HEK293 (cell line): ENCODE results near the gene GPS1.
A peak's percentile ranks its signal among the peaks of the same experiment; 100 is the strongest.

Experiments used
- CTCF ChIA-PET: fragments of 350-600 bp; formaldehyde crosslinking; extraction: SDS; loops from one replicate; lab custom pipeline; 2021; ENCODE audit warnings: antibody characterized with exemption; lab: Yijun Ruan, JAX
- POLR2A ChIA-PET: fragments of 300-600 bp; formaldehyde crosslinking; extraction: SDS; loops from one replicate; lab custom pipeline; 2020; ENCODE audit warnings: antibody characterized with exemption, inconsistent platforms; lab: Yijun Ruan, JAX
- H3K27ac ChIP-seq: fragments of 200-500 bp; sonication (Bioruptor generic); 2 replicates; pipeline ENCODE4 v1.5.1; 2014; ENCODE audit warnings: low read depth, low read length, control low read depth, inconsistent platforms; ENCODE audit errors: extremely low read depth
- H3K36me3 ChIP-seq, 2 experiments: fragments of 200-500 bp in 1 of 2; sonication (Bioruptor generic) in 1 of 2; 1 replicate in 1 of 2; 2 replicates in 1 of 2; pipeline ENCODE4 v1.5.1; 2014 to 2017; ENCODE audit warnings: inconsistent platforms in 2 of 2, low read length in 2 of 2; ENCODE audit not compliant: control insufficient read depth in 2 of 2, insufficient read depth in 1 of 2
- H3K4me1 ChIP-seq: fragments of 200-500 bp; sonication (Bioruptor generic); 2 replicates; pipeline ENCODE4 v1.5.1; 2014; ENCODE audit warnings: mild to moderate bottlenecking, low read length, inconsistent platforms; ENCODE audit not compliant: control insufficient read depth, insufficient read depth
- H3K4me3 ChIP-seq: 2 replicates; pipeline ENCODE4 v1.5.1; 2011; ENCODE audit warnings: low read depth, mild to moderate bottlenecking, control low read depth, low read length, moderate library complexity
- H3K9me3 ChIP-seq: fragments of 200-500 bp; sonication (Bioruptor generic); 2 replicates; pipeline ENCODE4 v1.5.1; 2014; ENCODE audit warnings: low read depth, low read length, inconsistent platforms; ENCODE audit not compliant: control insufficient read depth, insufficient read depth
- EGR2 ChIP-seq: fragments of 450-650 bp; formaldehyde crosslinking; IDR thresholded peaks from 2 replicates; pipeline ENCODE4 v1.5.1; 2016; ENCODE audit warnings: low read depth, missing biosample characterization, missing genetic modification characterization
- HOXC10 ChIP-seq: sonication (generic); formaldehyde crosslinking; IDR thresholded peaks from 2 replicates; pipeline ENCODE4 v1.8.1; 2023; ENCODE audit warnings: mild to moderate bottlenecking, missing genetic modification reagents
- RBAK ChIP-seq: fragments of 450-650 bp; formaldehyde crosslinking; IDR thresholded peaks from 2 replicates; pipeline ENCODE4 v1.5.1; 2016; ENCODE audit warnings: missing biosample characterization, missing genetic modification characterization
- REST ChIP-seq: fragments of 450-650 bp; formaldehyde crosslinking; IDR thresholded peaks from 2 replicates; pipeline ENCODE4 v1.5.1; 2016; ENCODE audit warnings: missing biosample characterization, missing genetic modification characterization
- SCRT2 ChIP-seq: fragments of 450-650 bp; formaldehyde crosslinking; IDR thresholded peaks from 2 replicates; pipeline ENCODE4 v1.5.1; 2016; ENCODE audit warnings: missing biosample characterization, missing genetic modification characterization
- ZBTB20 ChIP-seq: fragments of 450-650 bp; formaldehyde crosslinking; IDR thresholded peaks from 2 replicates; pipeline ENCODE4 v1.5.1; 2016; ENCODE audit warnings: missing biosample characterization, missing genetic modification characterization
- ZFHX2 ChIP-seq: fragments of 450-650 bp; formaldehyde crosslinking; conservative IDR thresholded peaks from 2 replicates; pipeline ENCODE4 v1.5.1; 2016; ENCODE audit warnings: missing biosample characterization, missing genetic modification characterization
- ZFP3 ChIP-seq: fragments of 450-650 bp; formaldehyde crosslinking; IDR thresholded peaks from 2 replicates; pipeline ENCODE4 v1.5.1; 2016; ENCODE audit warnings: low read depth, missing biosample characterization, missing genetic modification characterization
- ZNF2 ChIP-seq: fragments of 450-650 bp; formaldehyde crosslinking; IDR thresholded peaks from 2 replicates; pipeline ENCODE4 v1.5.1; 2016; ENCODE audit warnings: missing biosample characterization, missing genetic modification characterization
- ZNF221 ChIP-seq: fragments of 450-650 bp; formaldehyde crosslinking; IDR thresholded peaks from 2 replicates; pipeline ENCODE4 v1.5.1; 2017; ENCODE audit warnings: missing biosample characterization, missing genetic modification characterization, borderline replicate concordance
- ZNF24 ChIP-seq: fragments of 450-650 bp; formaldehyde crosslinking; IDR thresholded peaks from 2 replicates; pipeline ENCODE4 v1.5.1; 2016; ENCODE audit warnings: missing biosample characterization, missing genetic modification characterization
- ZNF266 ChIP-seq: fragments of 450-650 bp; formaldehyde crosslinking; IDR thresholded peaks from 2 replicates; pipeline ENCODE4 v1.5.1; 2016; ENCODE audit warnings: missing biosample characterization, missing genetic modification characterization, low read depth
- ZNF404 ChIP-seq: fragments of 450-650 bp; formaldehyde crosslinking; IDR thresholded peaks from 2 replicates; pipeline ENCODE4 v1.5.1; 2017; ENCODE audit warnings: missing biosample characterization, missing genetic modification characterization
- ZNF423 ChIP-seq: fragments of 450-650 bp; formaldehyde crosslinking; IDR thresholded peaks from 2 replicates; pipeline ENCODE4 v1.5.1; 2016; ENCODE audit warnings: missing biosample characterization, missing genetic modification characterization
- ZNF433 ChIP-seq: fragments of 450-650 bp; formaldehyde crosslinking; IDR thresholded peaks from 2 replicates; pipeline ENCODE4 v1.5.1; 2016; ENCODE audit warnings: missing biosample characterization, missing genetic modification characterization, low read depth
- ZNF558 ChIP-seq: fragments of 450-650 bp; formaldehyde crosslinking; IDR thresholded peaks from 2 replicates; pipeline ENCODE4 v1.5.1; 2016; ENCODE audit warnings: missing biosample characterization, missing genetic modification characterization
- ZNF585B ChIP-seq: fragments of 450-650 bp; formaldehyde crosslinking; IDR thresholded peaks from 2 replicates; pipeline ENCODE4 v1.5.1; 2016; ENCODE audit warnings: missing biosample characterization, missing genetic modification characterization
- ZNF600 ChIP-seq: fragments of 450-650 bp; formaldehyde crosslinking; IDR thresholded peaks from 2 replicates; pipeline ENCODE4 v1.5.1; 2016; ENCODE audit warnings: missing biosample characterization, missing genetic modification characterization
- ZNF610 ChIP-seq: fragments of 450-650 bp; formaldehyde crosslinking; IDR thresholded peaks from 2 replicates; pipeline ENCODE4 v1.5.1; 2016; ENCODE audit warnings: missing biosample characterization, missing genetic modification characterization, borderline replicate concordance
- ZNF626 ChIP-seq: fragments of 450-650 bp; sonication (Bioruptor Pico); formaldehyde crosslinking; IDR thresholded peaks from 2 replicates; pipeline ENCODE4 v1.5.1; 2018; ENCODE audit warnings: missing biosample characterization, missing genetic modification characterization, inconsistent platforms
- ZNF629 ChIP-seq: fragments of 450-650 bp; formaldehyde crosslinking; IDR thresholded peaks from 2 replicates; pipeline ENCODE4 v1.5.1; 2017; ENCODE audit warnings: missing biosample characterization, missing genetic modification characterization
- ZNF785 ChIP-seq: fragments of 450-650 bp; formaldehyde crosslinking; IDR thresholded peaks from 2 replicates; pipeline ENCODE4 v1.5.1; 2016; ENCODE audit warnings: missing biosample characterization, missing genetic modification characterization
- ZNF843 ChIP-seq: fragments of 450-650 bp; formaldehyde crosslinking; IDR thresholded peaks from 2 replicates; pipeline ENCODE4 v1.5.1; 2016; ENCODE audit warnings: missing biosample characterization, missing genetic modification characterization
- ZSCAN18 ChIP-seq: fragments of 450-650 bp; formaldehyde crosslinking; IDR thresholded peaks from 2 replicates; pipeline ENCODE4 v1.5.1; 2016; ENCODE audit warnings: missing biosample characterization, missing genetic modification characterization
- TF ChIP-seq, protein P1 (sequence below): fragments of 450-650 bp; formaldehyde crosslinking; IDR thresholded peaks from 2 replicates; pipeline ENCODE4 v1.5.1; 2016; ENCODE audit warnings: missing biosample characterization, missing genetic modification characterization
- TF ChIP-seq, protein P2 (sequence below): fragments of 450-650 bp; formaldehyde crosslinking; IDR thresholded peaks from 2 replicates; pipeline ENCODE4 v1.5.1; 2016; ENCODE audit warnings: missing biosample characterization, missing genetic modification characterization

Gene GPS1

GRCh38 chr17:82080789-82081464 lies 29.2 kb downstream of the GPS1 start:
- POLR2A ChIA-PET, result interaction anchor here (0.7 to 1.9 kb wide), 6 partner anchors 11 to 25 kb away, joined by 3 to 9 read pairs (median 4); no protein-coding TSS in a partner anchor
- Histone ChIP-seq H3K27ac (no peak overlapping the region), H3K36me3 (peaks cover 16 to 85% of the 10 kb centered on the region in 2 experiments), H3K4me3 (no peak overlapping the region), H3K4me1 (no peaks in the 10 kb centered on the region), H3K9me3 (no peaks in the 10 kb centered on the region)
- peak; percentile 23; the same call in 1 of the 2 replicates for TF ChIP-seq EGR2 (tag by site-specific recombination)
- TF ChIP-seq RBAK, result no peak
- peak; percentile 6; the same call in 1 of the 2 replicates for TF ChIP-seq ZFHX2 (tag by site-specific recombination)
- TF ChIP-seq ZNF600 (tag by site-specific recombination), result peak; percentile 30; the same call in 1 of the 2 replicates
- no peak for TF ChIP-seq ZNF626 (tag by site-specific recombination)
- TF ChIP-seq REST (tag by site-specific recombination), result no peak
- TF ChIP-seq, protein P1, sequence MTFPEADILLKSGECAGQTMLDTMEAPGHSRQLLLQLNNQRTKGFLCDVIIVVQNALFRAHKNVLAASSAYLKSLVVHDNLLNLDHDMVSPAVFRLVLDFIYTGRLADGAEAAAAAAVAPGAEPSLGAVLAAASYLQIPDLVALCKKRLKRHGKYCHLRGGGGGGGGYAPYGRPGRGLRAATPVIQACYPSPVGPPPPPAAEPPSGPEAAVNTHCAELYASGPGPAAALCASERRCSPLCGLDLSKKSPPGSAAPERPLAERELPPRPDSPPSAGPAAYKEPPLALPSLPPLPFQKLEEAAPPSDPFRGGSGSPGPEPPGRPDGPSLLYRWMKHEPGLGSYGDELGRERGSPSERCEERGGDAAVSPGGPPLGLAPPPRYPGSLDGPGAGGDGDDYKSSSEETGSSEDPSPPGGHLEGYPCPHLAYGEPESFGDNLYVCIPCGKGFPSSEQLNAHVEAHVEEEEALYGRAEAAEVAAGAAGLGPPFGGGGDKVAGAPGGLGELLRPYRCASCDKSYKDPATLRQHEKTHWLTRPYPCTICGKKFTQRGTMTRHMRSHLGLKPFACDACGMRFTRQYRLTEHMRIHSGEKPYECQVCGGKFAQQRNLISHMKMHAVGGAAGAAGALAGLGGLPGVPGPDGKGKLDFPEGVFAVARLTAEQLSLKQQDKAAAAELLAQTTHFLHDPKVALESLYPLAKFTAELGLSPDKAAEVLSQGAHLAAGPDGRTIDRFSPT (tag by site-specific recombination), result peak; percentile 65
- CTCF ChIA-PET, result interaction anchor here (0.7 to 1.2 kb wide), 3 partner anchors 15 to 229 kb away, joined by 3 to 4 read pairs (median 3); no protein-coding TSS in a partner anchor

DNA sequence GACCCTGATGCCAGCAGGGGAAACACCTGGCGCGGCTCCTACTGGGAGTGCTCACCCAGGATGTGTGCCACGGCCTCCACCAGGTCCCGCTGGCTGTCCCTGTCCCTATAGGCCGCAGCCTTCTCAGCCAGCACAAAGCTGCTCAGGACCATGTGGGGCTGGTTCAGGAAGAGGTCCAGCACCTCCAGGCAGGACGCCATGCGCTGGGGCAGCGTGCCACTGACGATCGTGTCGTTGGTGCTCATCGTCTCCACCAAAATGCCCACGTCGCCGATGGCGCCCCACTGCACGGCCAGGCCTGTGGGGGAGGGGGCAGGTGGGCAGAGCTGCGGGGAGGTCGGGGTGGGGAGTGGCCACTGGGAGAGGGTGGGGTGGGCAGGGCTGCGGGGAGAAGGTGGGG lies 29.8 kb downstream of the GPS1 start:
- Histone ChIP-seq H3K9me3 (no peaks in the 10 kb centered on the region), H3K4me3 (no peak overlapping the region), H3K36me3 (peaks cover 18 to 91% of the 10 kb centered on the region in 2 experiments), H3K4me1 (no peaks in the 10 kb centered on the region), H3K27ac (no peak overlapping the region)
- ChIA-PET POLR2A (interaction anchor here (0.7 to 1.9 kb wide), 6 partner anchors 8 to 25 kb away, joined by 3 to 5 read pairs (median 3); no protein-coding TSS in a partner anchor), CTCF (interaction anchor here (0.7 kb wide), 2 partner anchors 12 to 73 kb away, joined by 3 read pairs; no protein-coding TSS in a partner anchor)
- TF ChIP-seq ZBTB20 (no peak), SCRT2 (tag by site-specific recombination) (no peak), ZNF433 (tag by site-specific recombination) (no peak), ZNF585B (tag by site-specific recombination) (no peak), HOXC10 (CRISPR knock-in tag) (no peak), ZNF610 (tag by site-specific recombination) (no peak), ZNF404 (no peak), ZNF221 (tag by site-specific recombination) (no peak), ZNF629 (tag by site-specific recombination) (no peak), ZNF785 (tag by site-specific recombination) (no peak), ZNF843 (tag by site-specific recombination) (no peak), ZNF2 (tag by site-specific recombination) (no peak), ZNF266 (no peak), ZNF423 (tag by site-specific recombination) (no peak), ZNF24 (tag by site-specific recombination) (no peak), ZFP3 (tag by site-specific recombination) (no peak), ZNF558 (tag by site-specific recombination) (no peak), ZSCAN18 (tag by site-specific recombination) (no peak)
- TF ChIP-seq, protein P2, sequence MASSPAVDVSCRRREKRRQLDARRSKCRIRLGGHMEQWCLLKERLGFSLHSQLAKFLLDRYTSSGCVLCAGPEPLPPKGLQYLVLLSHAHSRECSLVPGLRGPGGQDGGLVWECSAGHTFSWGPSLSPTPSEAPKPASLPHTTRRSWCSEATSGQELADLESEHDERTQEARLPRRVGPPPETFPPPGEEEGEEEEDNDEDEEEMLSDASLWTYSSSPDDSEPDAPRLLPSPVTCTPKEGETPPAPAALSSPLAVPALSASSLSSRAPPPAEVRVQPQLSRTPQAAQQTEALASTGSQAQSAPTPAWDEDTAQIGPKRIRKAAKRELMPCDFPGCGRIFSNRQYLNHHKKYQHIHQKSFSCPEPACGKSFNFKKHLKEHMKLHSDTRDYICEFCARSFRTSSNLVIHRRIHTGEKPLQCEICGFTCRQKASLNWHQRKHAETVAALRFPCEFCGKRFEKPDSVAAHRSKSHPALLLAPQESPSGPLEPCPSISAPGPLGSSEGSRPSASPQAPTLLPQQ (tag by site-specific recombination), result no peak
